ENCODE data around the gene GJA1. TPM values are rescaled to one million over a fixed set of nuclear protein-coding genes. Genes with fewer than 3 reads are reported as not detected.

The GJA1 gene
- polyA plus RNA-seq, 1 donor from 2014 or later, result 3.5 TPM

- Histone ChIP-seq H2AFZ (ENCODE audit: low read depth, low read length) (no peak overlapping the region), H3K4me2 (ENCODE audit: low read length) (no peak overlapping the region), H3K79me2 (replicated peaks; ENCODE audit: insufficient read depth, low read length) (no peaks in the 10 kb centered on the region), H3K9me3 (ENCODE audit: low read length) (no peaks in the 10 kb centered on the region), H3K27me3 (ENCODE audit: insufficient read depth, low read depth, low read length) (peaks cover 17% of the 10 kb centered on the region), H3F3A (ENCODE audit: insufficient read depth, low read length, poor library complexity, severe bottlenecking) (peaks cover 4% of the 10 kb centered on the region), H3K27ac (ENCODE audit: low read length) (no peak overlapping the region), H3K4me3 (ENCODE audit: low read length) (no peak overlapping the region), H4K20me1 (ENCODE audit: insufficient read depth) (no peaks in the 10 kb centered on the region), H3K36me3 (ENCODE audit: insufficient read depth, low read length) (no peaks in the 10 kb centered on the region), H3K9ac (ENCODE audit: low read length) (no peak overlapping the region), H3K9me2 (ENCODE audit: insufficient read depth, low read length) (no peaks in the 10 kb centered on the region)
- TF ChIP-seq CTCF (IDR thresholded peaks at IDR 0.05; ENCODE audit: poor library complexity, severe bottlenecking), result no peak
Observed at GRCh38 chr6:121441477-121441876, 6.0 kb downstream of the GJA1 start.

- H3K27ac ChIP-seq (ENCODE audit: low read length), result no peak overlapping the region
- no peaks in the 10 kb centered on the region for H3K79me2 ChIP-seq (replicated peaks; ENCODE audit: insufficient read depth, low read length)
- no peaks in the 10 kb centered on the region for H3K9me3 ChIP-seq (ENCODE audit: low read length)
- TF ChIP-seq MXI1 (conservative IDR thresholded peaks at IDR 0.05; ENCODE audit: poor library complexity, severe bottlenecking) (no peak), TAF1 (IDR thresholded peaks at IDR 0.05; ENCODE audit: low read depth) (no peak), RAD21 (conservative IDR thresholded peaks at IDR 0.05) (no peak), EZH2 (IDR thresholded peaks at IDR 0.05; ENCODE audit: borderline replicate concordance, insufficient read depth, low read length, poor library complexity, severe bottlenecking) (no peak), EP300 (conservative IDR thresholded peaks at IDR 0.05; ENCODE audit: poor library complexity, severe bottlenecking) (no peak), REST (IDR thresholded peaks at IDR 0.05; ENCODE audit: borderline replicate concordance) (no peak), SMC3 (conservative IDR thresholded peaks at IDR 0.05; ENCODE audit: poor library complexity) (no peak), POLR2AphosphoS5 (IDR thresholded peaks at IDR 0.05) (no peak), CTCF (IDR thresholded peaks at IDR 0.05; ENCODE audit: poor library complexity, severe bottlenecking) (no peak)
- H3K36me3 ChIP-seq (ENCODE audit: insufficient read depth, low read length), result no peaks in the 10 kb centered on the region
- H2AFZ ChIP-seq (ENCODE audit: low read depth, low read length), result no peak overlapping the region
- H3K4me2 ChIP-seq (ENCODE audit: low read length), result no peak overlapping the region
- H3F3A ChIP-seq (ENCODE audit: insufficient read depth, low read length, poor library complexity, severe bottlenecking), result no peaks in the 10 kb centered on the region
- no peak overlapping the region for H3K4me3 ChIP-seq (ENCODE audit: low read length)
- no peaks in the 10 kb centered on the region for H4K20me1 ChIP-seq (ENCODE audit: insufficient read depth)
- peaks cover 6% of the 10 kb centered on the region for H3K27me3 ChIP-seq (ENCODE audit: insufficient read depth, low read depth, low read length)
- no peaks in the 10 kb centered on the region for H3K9me2 ChIP-seq (ENCODE audit: insufficient read depth, low read length)
- no peak overlapping the region for H3K9ac ChIP-seq (ENCODE audit: low read length)
Observed at GRCh38 chr6:121442576-121442975, 7.1 kb downstream of the GJA1 start.
